HG02840 (cell line): ENCODE results near the gene DOCK1.

Experiments used
- ATAC-seq: cut with Tn5 transposase; IDR thresholded peaks from one replicate; pipeline ENCODE4 v1.9.1; 2021; ENCODE audit warnings: mild to moderate bottlenecking, moderate library complexity, moderate number of reproducible peaks; ENCODE audit not compliant: unreplicated experiment, low FRiP score

Gene DOCK1

GRCh38 chr10:126997801-126998590 lies 92.8 kb downstream of the DOCK1 start:
- no peak for ATAC-seq

- no peak for ATAC-seq
Observed at GRCh38 chr10:127000598-127000997, 95.4 kb downstream of the DOCK1 start.

GRCh38 chr10:127003032-127003685 lies 97.9 kb downstream of the DOCK1 start:
- no peak for ATAC-seq

- no peak for ATAC-seq
Observed at GRCh38 chr10:127006453-127006852, 101.2 kb downstream of the DOCK1 start.

- no peak for ATAC-seq
Observed at GRCh38 chr10:127009366-127009765, 104.1 kb downstream of the DOCK1 start.

GRCh38 chr10:127011174-127011573 lies 105.9 kb downstream of the DOCK1 start:
- ATAC-seq, result no peak

GRCh38 chr10:127012071-127012768 lies 107.0 kb downstream of the DOCK1 start:
- no peak for ATAC-seq

GRCh38 chr10:127012769-127013152 lies 107.5 kb downstream of the DOCK1 start:
- ATAC-seq, result no peak

- no peak for ATAC-seq
Observed at GRCh38 chr10:127013211-127013656, 108.0 kb downstream of the DOCK1 start.

GRCh38 chr10:127013691-127014473 lies 108.7 kb downstream of the DOCK1 start:
- no peak for ATAC-seq

- ATAC-seq, result no peak
Observed at GRCh38 chr10:127014671-127015070, 109.4 kb downstream of the DOCK1 start.

- no peak for ATAC-seq
Observed at GRCh38 chr10:127015373-127015772, 110.1 kb downstream of the DOCK1 start.

GRCh38 chr10:127016331-127016730 lies 111.1 kb downstream of the DOCK1 start:
- ATAC-seq, result no peak

GRCh38 chr10:127017541-127018297 lies 112.5 kb downstream of the DOCK1 start:
- no peak for ATAC-seq

- no peak for ATAC-seq
Observed at GRCh38 chr10:127018298-127018650, 113.0 kb downstream of the DOCK1 start.

GRCh38 chr10:127018766-127019165 lies 113.5 kb downstream of the DOCK1 start:
- ATAC-seq, result no peak

- no peak for ATAC-seq
Observed at GRCh38 chr10:127020260-127020659, 115.0 kb downstream of the DOCK1 start.

GRCh38 chr10:127021801-127022200 lies 116.6 kb downstream of the DOCK1 start:
- no peak for ATAC-seq

GRCh38 chr10:127024685-127025435 lies 119.6 kb downstream of the DOCK1 start:
- no peak for ATAC-seq
